GM23248 (cell line): ENCODE data around the gene KCTD13. TPM values are rescaled to one million over a fixed set of nuclear protein-coding genes. Genes with fewer than 3 reads are reported as not detected.

Source experiments
- DNase-seq: peaks from one replicate; pipeline ENCODE4 v3.0.0-alpha.2; 2015
- H2AFZ ChIP-seq: fragments of 200-600 bp; sonication (generic); 2 replicates; pipeline ENCODE4 v1.6.1; 2016; ENCODE audit warnings: antibody characterized with exemption
- H3F3A ChIP-seq: fragments of 200-600 bp; sonication (generic); 2 replicates; pipeline ENCODE4 v1.6.1; 2016; ENCODE audit warnings: mild to moderate bottlenecking, antibody characterized with exemption, mixed run types; ENCODE audit not compliant: insufficient read depth
- H3K27ac ChIP-seq: fragments of 200-600 bp; sonication (generic); 2 replicates; pipeline ENCODE4 v1.5.1; 2016; ENCODE audit warnings: mild to moderate bottlenecking
- H3K27me3 ChIP-seq: fragments of 200-600 bp; sonication (generic); replicated peaks from 2 replicates; pipeline ENCODE4 v1.6.1; 2016; ENCODE audit warnings: mild to moderate bottlenecking; ENCODE audit not compliant: insufficient read depth
- H3K36me3 ChIP-seq: fragments of 200-600 bp; sonication (generic); 2 replicates; pipeline ENCODE4 v1.6.1; 2016; ENCODE audit warnings: low read depth, mild to moderate bottlenecking
- H3K4me1 ChIP-seq: fragments of 200-600 bp; sonication (generic); 2 replicates; pipeline ENCODE4 v1.6.1; 2016; ENCODE audit warnings: mild to moderate bottlenecking; ENCODE audit not compliant: insufficient read depth
- H3K4me2 ChIP-seq: fragments of 200-600 bp; sonication (generic); one replicate; pipeline ENCODE4 v1.6.1; 2016; ENCODE audit warnings: mild to moderate bottlenecking; ENCODE audit not compliant: unreplicated experiment
- H3K4me3 ChIP-seq: fragments of 200-600 bp; sonication (generic); 2 replicates; pipeline ENCODE4 v1.5.1; 2016; ENCODE audit warnings: mild to moderate bottlenecking
- H3K79me2 ChIP-seq: fragments of 200-600 bp; sonication (generic); 2 replicates; pipeline ENCODE4 v1.6.1; 2016; ENCODE audit warnings: mild to moderate bottlenecking; ENCODE audit not compliant: insufficient read depth
- H3K9ac ChIP-seq: fragments of 200-600 bp; sonication (generic); 2 replicates; pipeline ENCODE4 v1.6.1; 2016; ENCODE audit warnings: mild to moderate bottlenecking
- H3K9me2 ChIP-seq: fragments of 200-600 bp; sonication (generic); 2 replicates; pipeline ENCODE4 v1.6.1; 2016; ENCODE audit warnings: mixed run types, mild to moderate bottlenecking, moderate library complexity; ENCODE audit not compliant: insufficient read depth
- H3K9me3 ChIP-seq: fragments of 200-600 bp; sonication (generic); one replicate; pipeline ENCODE4 v1.6.1; 2017; ENCODE audit warnings: low read depth
- H4K20me1 ChIP-seq: fragments of 200-600 bp; sonication (generic); 2 replicates; pipeline ENCODE4 v1.6.0; 2016; ENCODE audit not compliant: insufficient read depth
- EZH2 ChIP-seq: fragments of 200-600 bp; sonication (generic); IDR thresholded peaks from 2 replicates; pipeline ENCODE4 v1.6.1; 2018; ENCODE audit warnings: antibody characterized with exemption, mild to moderate bottlenecking; ENCODE audit not compliant: insufficient read depth, poor library complexity, severe bottlenecking
- EZH2phosphoT487 ChIP-seq: fragments of 200-600 bp; sonication (generic); IDR thresholded peaks from 2 replicates; pipeline ENCODE4 v1.6.1; 2018; ENCODE audit warnings: antibody characterized with exemption, moderate library complexity, mild to moderate bottlenecking, low read depth; ENCODE audit not compliant: insufficient read depth
- WGBS, 2 experiments: methylation state at CpG; one replicate each; pipeline ENCODE4 v1.1.6; 2015 to 2017; ENCODE audit warnings: low lambda C conversion rate in 2 of 2, low coverage in 1 of 2; ENCODE audit errors: missing lambda C conversion rate in 2 of 2; 5-methylcytosine and 5-hydroxymethylcytosine counted together
- in situ Hi-C: fragments of 300-500 bp; cut with MboI; formaldehyde crosslinking; loops from 2 replicates; pipeline ENCODE4 v1.15.0; 2020
- polyA plus RNA-seq: library from polyadenylated mRNA; unstranded; fragments of >200 nt; fragmentation: Nextera tagmentation; extraction: Ambion mirVana; gene quantifications from 2 replicates; pipeline ENCODE4 v1.2.1, GENCODE V29; 2016
- total RNA-seq: library from RNA; depleted of rRNA; stranded (reverse); fragments of >200 nt; shearing (Covaris generic); gene quantifications from 2 replicates; pipeline ENCODE4 v1.2.3, GENCODE V29; 2014

KCTD13 gene
- total and polyA plus RNA-seq, 2 experiments from 2014 or later, result 12.6 to 14.7 TPM

- 88 to 94% methylated on average over 4 of the region's 4 CpGs for WGBS, 2 experiments
Observed at GRCh38 chr16:29968205-29968604, 42.2 kb upstream of the KCTD13 start.

GRCh38 chr16:29963021-29963743, 37.2 kb upstream of the KCTD13 start:
- TF ChIP-seq EZH2phosphoT487 (no peak), EZH2 (no peak)
- WGBS, 2 experiments, result 84 to 85% methylated on average over 14 of the region's 14 CpGs
- Histone ChIP-seq H3K9me2 (no peaks in the 10 kb centered on the region), H3K27ac (peak overlapping the region; percentile 74), H3K4me2 (peak overlapping the region; percentile 95), H3K9me3 (no peaks in the 10 kb centered on the region), H2AFZ (peak overlapping the region; percentile 77), H3K27me3 (no peaks in the 10 kb centered on the region), H3K9ac (peak overlapping the region; percentile 87), H3K36me3 (peaks cover 3% of the 10 kb centered on the region), H3F3A (no peaks in the 10 kb centered on the region), H3K79me2 (peaks cover 23% of the 10 kb centered on the region), H4K20me1 (no peaks in the 10 kb centered on the region), H3K4me1 (peaks cover 9% of the 10 kb centered on the region; the same call in 1 of the 2 replicates), H3K4me3 (peak overlapping the region; percentile 78)
- DNase-seq, result no peak
- in situ Hi-C loops, result no loop called here

More at GRCh38 chr16:29968205-29968604, 42.2 kb upstream of the KCTD13 start:
- no peak overlapping the region for H2AFZ ChIP-seq
- H3K9me2 ChIP-seq, result no peaks in the 10 kb centered on the region
- no peak overlapping the region for H3K9ac ChIP-seq
- no peaks in the 10 kb centered on the region for H3K4me1 ChIP-seq
- H3K27me3 ChIP-seq, result no peaks in the 10 kb centered on the region
- TF ChIP-seq EZH2phosphoT487, result no peak
- TF ChIP-seq EZH2, result no peak
- no peaks in the 10 kb centered on the region for H3K9me3 ChIP-seq
- no peak overlapping the region for H3K27ac ChIP-seq
- H3K36me3 ChIP-seq, result peaks cover 11% of the 10 kb centered on the region
- peaks cover 13% of the 10 kb centered on the region for H3K79me2 ChIP-seq
- in situ Hi-C loops, result no loop called here
- no peak for DNase-seq
- no peaks in the 10 kb centered on the region for H4K20me1 ChIP-seq
- H3F3A ChIP-seq, result peaks cover 14% of the 10 kb centered on the region; the same call in 1 of the 2 replicates
- H3K4me3 ChIP-seq, result no peak overlapping the region
- H3K4me2 ChIP-seq, result no peak overlapping the region

GRCh38 chr16:29962344-29962994, 36.4 kb upstream of the KCTD13 start:
- H3K4me3 ChIP-seq, result peak overlapping the region; percentile 78
- peak overlapping the region; percentile 77 for H2AFZ ChIP-seq
- H3F3A ChIP-seq, result no peaks in the 10 kb centered on the region
- 1 to 2% methylated on average over 18 of the region's 18 CpGs for WGBS, 2 experiments
- peak overlapping the region; percentile 74 for H3K27ac ChIP-seq
- peaks cover 9% of the 10 kb centered on the region; the same call in 1 of the 2 replicates for H3K4me1 ChIP-seq
- H3K9ac ChIP-seq, result peak overlapping the region; percentile 87
- DNase-seq, result peak; percentile 58
- peaks cover 23% of the 10 kb centered on the region for H3K79me2 ChIP-seq
- no peaks in the 10 kb centered on the region for H4K20me1 ChIP-seq
- no peaks in the 10 kb centered on the region for H3K36me3 ChIP-seq
- in situ Hi-C loops, result no loop called here
- no peaks in the 10 kb centered on the region for H3K27me3 ChIP-seq
- no peaks in the 10 kb centered on the region for H3K9me2 ChIP-seq
- TF ChIP-seq EZH2phosphoT487, result no peak
- TF ChIP-seq EZH2, result no peak
- peak overlapping the region; percentile 95 for H3K4me2 ChIP-seq
- no peaks in the 10 kb centered on the region for H3K9me3 ChIP-seq

- TF ChIP-seq EZH2, result no peak
- no peak for TF ChIP-seq EZH2phosphoT487
- WGBS, 2 experiments, result 1 to 3% methylated on average over 33 to 69 of the region's 75 CpGs
- Histone ChIP-seq H3F3A (no peaks in the 10 kb centered on the region), H3K4me3 (peak within 1 kb of the TSS; percentile 78), H3K9ac (peak within 1 kb of the TSS; percentile 87), H3K27me3 (no peaks in the 10 kb centered on the region), H3K4me1 (peaks cover 9% of the 10 kb centered on the region; the same call in 1 of the 2 replicates), H3K79me2 (peaks cover 23% of the 10 kb centered on the region), H3K36me3 (no peaks in the 10 kb centered on the region), H3K27ac (peak within 1 kb of the TSS; percentile 74), H4K20me1 (no peaks in the 10 kb centered on the region), H3K9me3 (no peaks in the 10 kb centered on the region), H3K4me2 (peak within 1 kb of the TSS; percentile 95), H2AFZ (peak within 1 kb of the TSS; percentile 77), H3K9me2 (no peaks in the 10 kb centered on the region)
- peak; percentile 94 for DNase-seq
- in situ Hi-C loops, result no loop called here
Observed at GRCh38 chr16:29961479-29962343, 35.7 kb upstream of the KCTD13 start, which contains the start of gene TMEM219. TSS of gene TMEM219 (plus strand) at chr16:29962079. CDS start at chr16:29963144, 1,065 bp downstream.
